GM23338 (cell line): ENCODE measurements around the gene PSMD3. TPM values are rescaled to one million over a fixed set of nuclear protein-coding genes. Genes with fewer than 3 reads are reported as not detected.

Experiments
- ATAC-seq: fragments of 200-7000 bp; cut with Tn5 transposase; 3 replicates; pipeline ENCODE4 v1.9.1; 2020
- DNase-seq: peaks from one replicate; pipeline ENCODE4 v3.0.0-alpha.2; 2015; ENCODE audit warnings: low spot score
- H2AFZ ChIP-seq: fragments of 200-600 bp; sonication (generic); 2 replicates; pipeline ENCODE4 v1.8.0; 2016; ENCODE audit warnings: antibody characterized with exemption, mild to moderate bottlenecking, moderate library complexity
- H3F3A ChIP-seq: fragments of 200-600 bp; sonication (generic); replicated peaks from 2 replicates; pipeline ENCODE4 v1.8.0; 2017; ENCODE audit warnings: antibody characterized with exemption, mixed run types, low read depth
- H3K27ac ChIP-seq: fragments of 200-600 bp; sonication (generic); 2 replicates; pipeline ENCODE4 v1.6.1; 2016; ENCODE audit warnings: low read depth
- H3K27me3 ChIP-seq: fragments of 200-600 bp; sonication (generic); 2 replicates; pipeline ENCODE4 v1.8.0; 2016; ENCODE audit warnings: mild to moderate bottlenecking, mixed run types, moderate library complexity; ENCODE audit not compliant: insufficient read depth
- H3K36me3 ChIP-seq: fragments of 200-600 bp; sonication (generic); 2 replicates; pipeline ENCODE4 v1.8.0; 2016; ENCODE audit warnings: mild to moderate bottlenecking; ENCODE audit not compliant: insufficient read depth
- H3K4me1 ChIP-seq: fragments of 200-600 bp; sonication (generic); 2 replicates; pipeline ENCODE4 v1.8.0; 2016; ENCODE audit warnings: mild to moderate bottlenecking, moderate library complexity; ENCODE audit not compliant: insufficient read depth
- H3K4me2 ChIP-seq: fragments of 200-600 bp; sonication (generic); 2 replicates; pipeline ENCODE4 v1.7.1; 2017; ENCODE audit warnings: mixed run types
- H3K4me3 ChIP-seq: fragments of 200-600 bp; sonication (generic); 2 replicates; pipeline ENCODE4 v1.6.1; 2016; ENCODE audit warnings: mixed run types
- H3K79me2 ChIP-seq: fragments of 200-600 bp; sonication (generic); replicated peaks from 2 replicates; pipeline ENCODE4 v1.8.0; 2017; ENCODE audit warnings: mild to moderate bottlenecking; ENCODE audit not compliant: insufficient read depth
- H3K9me2 ChIP-seq: fragments of 200-600 bp; sonication (generic); 2 replicates; pipeline ENCODE4 v1.8.0; 2017; ENCODE audit not compliant: insufficient read depth
- H4K20me1 ChIP-seq: fragments of 200-600 bp; sonication (generic); replicated peaks from 2 replicates; pipeline ENCODE4 v1.8.0; 2017; ENCODE audit warnings: mild to moderate bottlenecking; ENCODE audit not compliant: insufficient read depth
- H3K27ac Mint-ChIP-seq: 2 replicates; pipeline ENCODE4 v1.8.0; 2020; ENCODE audit warnings: inconsistent platforms, mild to moderate bottlenecking, moderate library complexity, mixed read lengths
- H3K27me3 Mint-ChIP-seq: 3 replicates; pipeline ENCODE4 v1.8.0; 2022; ENCODE audit warnings: low read depth, mild to moderate bottlenecking, moderate library complexity, mixed read lengths, inconsistent platforms; ENCODE audit not compliant: insufficient read depth, poor library complexity
- H3K36me3 Mint-ChIP-seq: 3 replicates; pipeline ENCODE4 v1.8.0; 2021; ENCODE audit warnings: low read depth, mild to moderate bottlenecking, inconsistent platforms, moderate library complexity, mixed read lengths
- H3K4me1 Mint-ChIP-seq: 3 replicates; pipeline ENCODE4 v1.8.0; 2020; ENCODE audit warnings: mild to moderate bottlenecking, inconsistent platforms, mixed read lengths
- H3K4me3 Mint-ChIP-seq: 3 replicates; pipeline ENCODE4 v1.8.0; 2021; ENCODE audit warnings: moderate library complexity, mild to moderate bottlenecking, inconsistent platforms, mixed read lengths
- H3K9me3 Mint-ChIP-seq: 3 replicates; pipeline ENCODE4 v1.8.0; 2020; ENCODE audit warnings: moderate library complexity, mild to moderate bottlenecking, inconsistent platforms, mixed read lengths
- CREB1 ChIP-seq: fragments of 250-450 bp; sonication (Bioruptor Pico); IDR thresholded peaks from 2 replicates; pipeline ENCODE4 v1.5.0; 2020; ENCODE audit warnings: low read depth, mild to moderate bottlenecking, moderate library complexity
- CTCF ChIP-seq, 2 experiments: fragments of 200-600 bp in 1 of 2; sonication (generic) in 1 of 2; conservative IDR thresholded peaks; 2 replicates each; pipeline versions ENCODE4 v1.5.1 to v1.6.1; 2016 to 2017; ENCODE audit warnings: antibody characterized with exemption in 2 of 2, low read depth in 2 of 2, mild to moderate bottlenecking in 2 of 2, moderate library complexity in 1 of 2
- ETS1 ChIP-seq: IDR thresholded peaks from 2 replicates; pipeline ENCODE4 v1.6.1; 2016; ENCODE audit warnings: antibody characterized with exemption
- EZH2 ChIP-seq: fragments of 200-600 bp; sonication (generic); IDR thresholded peaks from one replicate; pipeline ENCODE4 v1.8.0; 2017; ENCODE audit warnings: antibody characterized with exemption, mild to moderate bottlenecking, low read depth; ENCODE audit not compliant: unreplicated experiment
- EZH2phosphoT487 ChIP-seq: fragments of 200-600 bp; sonication (generic); IDR thresholded peaks from one replicate; pipeline ENCODE4 v1.8.1; 2018; ENCODE audit warnings: antibody characterized with exemption; ENCODE audit not compliant: unreplicated experiment
- JUNB ChIP-seq: IDR thresholded peaks from one replicate; pipeline ENCODE4 v1.6.1; 2016; ENCODE audit warnings: antibody characterized with exemption; ENCODE audit not compliant: unreplicated experiment
- NANOG ChIP-seq: IDR thresholded peaks from 2 replicates; pipeline ENCODE4 v1.6.1; 2016; ENCODE audit warnings: antibody characterized with exemption, borderline replicate concordance
- POLR2AphosphoS5 ChIP-seq: IDR thresholded peaks from 2 replicates; pipeline ENCODE4 v1.6.1; 2016; ENCODE audit warnings: antibody characterized with exemption, low read depth
- REST ChIP-seq: IDR thresholded peaks from one replicate; pipeline ENCODE4 v1.6.1; 2018; ENCODE audit warnings: antibody characterized with exemption; ENCODE audit not compliant: unreplicated experiment
- STAT1 ChIP-seq: IDR thresholded peaks from one replicate; pipeline ENCODE4 v1.6.1; 2016; ENCODE audit warnings: antibody characterized with exemption; ENCODE audit not compliant: unreplicated experiment
- ZNF114 ChIP-seq: fragments of 250-450 bp; sonication (Bioruptor Pico); IDR thresholded peaks from 2 replicates; pipeline ENCODE4 v1.5.0; 2020; ENCODE audit warnings: mild to moderate bottlenecking, moderate library complexity
- ZNF331 ChIP-seq: fragments of 250-450 bp; sonication (Bioruptor Pico); IDR thresholded peaks from 2 replicates; pipeline ENCODE4 v1.5.0; 2020; ENCODE audit warnings: low read depth, mild to moderate bottlenecking, moderate library complexity
- ZNF462 ChIP-seq: fragments of 250-450 bp; sonication (Bioruptor Pico); IDR thresholded peaks from 2 replicates; pipeline ENCODE4 v1.5.0; 2020; ENCODE audit warnings: mild to moderate bottlenecking, moderate library complexity
- polyA plus RNA-seq: library from polyadenylated mRNA; unstranded; fragments of >200 nt; fragmentation: Nextera tagmentation; extraction: Ambion mirVana; gene quantifications from 2 replicates; pipeline ENCODE4 v1.2.1, GENCODE V29; 2016
- total RNA-seq: library from RNA; depleted of rRNA; stranded (reverse); fragments of >200 nt; shearing (Covaris generic); gene quantifications from 2 replicates; pipeline ENCODE4 v1.2.3, GENCODE V29; 2014

Gene PSMD3
- total and polyA plus RNA-seq, 2 experiments from 2014 or later, result 112 to 217 TPM

- Mint-ChIP-seq H3K4me3 (no peak overlapping the region), H3K27me3 (peaks cover 31% of the 10 kb centered on the region), H3K36me3 (peaks cover 18% of the 10 kb centered on the region), H3K27ac (peak overlapping the region; percentile 66; the same call in 1 of the 2 replicates), H3K4me1 (peaks cover 44% of the 10 kb centered on the region), H3K9me3 (0 out of 3 replicates have a peak, but pooled peaks cover 5% of the 10 kb centered on the region)
- H3K27ac ChIP-seq, result no peak overlapping the region
- DNase-seq, result no peak
- no peak overlapping the region for H3K4me3 ChIP-seq
- H4K20me1 ChIP-seq, result no peaks in the 10 kb centered on the region
- H3K4me1 ChIP-seq, result peaks cover 28% of the 10 kb centered on the region
- H3K79me2 ChIP-seq, result no peaks in the 10 kb centered on the region
- no peak for ATAC-seq
- TF ChIP-seq CTCF (conservative IDR thresholded peaks at IDR 0.05; ENCODE audit: low read depth in 2 of 2), result no peak
- TF ChIP-seq POLR2AphosphoS5, result no peak
- no peak for TF ChIP-seq ZNF331 (CRISPR knock-in tag)
- TF ChIP-seq EZH2, result no peak
- TF ChIP-seq STAT1, result no peak
- no peak for TF ChIP-seq JUNB
- no peak for TF ChIP-seq REST
- TF ChIP-seq ZNF114 (CRISPR knock-in tag), result no peak
- TF ChIP-seq ETS1, result no peak
- no peak for TF ChIP-seq NANOG
- TF ChIP-seq EZH2phosphoT487, result no peak
- no peak for TF ChIP-seq CREB1 (CRISPR knock-in tag)
- no peak for TF ChIP-seq ZNF462 (CRISPR knock-in tag)
- no peaks in the 10 kb centered on the region for H3K9me2 ChIP-seq
- no peaks in the 10 kb centered on the region for H3K27me3 ChIP-seq
- no peak overlapping the region; the same call in 1 of the 2 replicates for H2AFZ ChIP-seq
- H3K4me2 ChIP-seq, result no peak overlapping the region
- H3F3A ChIP-seq, result peaks cover 4% of the 10 kb centered on the region; the same call in 1 of the 2 replicates
- peaks cover 3% of the 10 kb centered on the region; the same call in 1 of the 2 replicates for H3K36me3 ChIP-seq
These were observed 35.7 kb downstream of the PSMD3 start for GRCh38 chr17:40015998-40016985.
